ENCODE measurements around the gene IRF6.

IRF6 gene

DNA sequence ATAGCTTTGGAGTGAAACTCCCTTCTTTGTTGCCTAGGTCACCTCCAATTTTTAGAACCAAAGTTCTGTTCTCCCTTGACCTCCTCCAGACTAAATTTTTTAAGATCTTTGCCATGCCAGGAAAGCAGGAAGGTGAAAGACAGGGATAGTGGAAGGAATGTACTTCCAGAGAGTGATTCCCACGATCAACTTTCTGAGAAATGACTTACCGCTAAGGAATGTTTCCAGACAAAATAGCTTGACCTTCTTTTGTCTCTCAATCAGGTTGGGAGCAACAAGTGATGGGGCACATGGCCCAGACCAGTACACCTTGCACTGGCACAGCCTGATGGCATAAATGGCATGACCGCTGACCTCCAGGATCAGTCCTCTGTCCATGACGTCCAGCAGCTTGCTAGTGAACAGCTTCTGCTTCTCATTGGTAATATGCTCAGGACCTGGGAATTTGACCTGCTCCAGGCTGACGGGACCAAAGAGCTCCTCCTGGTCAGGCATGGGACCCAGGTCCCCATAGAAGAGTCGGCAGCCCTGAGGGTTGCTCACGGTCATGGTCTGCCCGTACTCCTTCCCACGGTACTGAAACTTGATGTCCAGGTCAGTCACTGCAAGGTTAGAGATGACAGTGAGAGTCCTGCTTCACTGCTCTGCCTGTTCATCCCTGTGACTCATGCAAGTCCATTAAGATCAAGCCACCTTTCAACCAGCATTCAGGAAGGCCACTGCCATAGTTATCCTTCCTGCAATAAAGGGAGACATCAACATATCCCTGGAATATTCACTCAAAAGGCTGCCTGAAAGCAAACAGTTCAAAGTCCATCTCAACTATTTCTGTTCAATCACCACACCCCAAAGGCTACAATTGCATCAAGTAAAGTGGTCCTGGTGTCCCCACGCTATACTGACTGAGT, 15.4 kb downstream of the IRF6 start:
- DNase-seq (ENCODE audit: low spot score): no peak

DNA sequence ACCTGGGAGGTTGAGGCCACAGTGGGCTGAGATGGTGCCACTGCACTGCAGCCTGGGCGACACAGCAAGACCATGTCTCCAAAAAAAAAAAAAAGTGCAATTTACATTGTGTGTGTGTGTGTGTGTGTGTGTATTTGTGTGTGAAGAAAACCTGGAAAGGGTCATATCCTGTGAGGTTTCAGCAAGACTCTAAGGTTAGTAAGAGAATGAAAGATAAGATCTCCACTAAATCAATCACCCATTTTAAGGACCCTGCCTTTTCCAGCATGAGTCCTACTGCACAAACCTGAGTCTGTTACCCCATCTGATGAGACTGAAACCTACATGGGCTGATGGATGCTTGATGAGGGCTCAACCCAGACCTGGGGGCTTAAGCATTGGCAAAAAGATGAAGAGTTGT, 16.7 kb downstream of the IRF6 start:
- DNase-seq (ENCODE audit: low spot score): no peak

- DNase-seq (ENCODE audit: low spot score): no peak
These were observed 18.4 kb downstream of the IRF6 start for GRCh38 chr1:209787551-209787950.

DNA sequence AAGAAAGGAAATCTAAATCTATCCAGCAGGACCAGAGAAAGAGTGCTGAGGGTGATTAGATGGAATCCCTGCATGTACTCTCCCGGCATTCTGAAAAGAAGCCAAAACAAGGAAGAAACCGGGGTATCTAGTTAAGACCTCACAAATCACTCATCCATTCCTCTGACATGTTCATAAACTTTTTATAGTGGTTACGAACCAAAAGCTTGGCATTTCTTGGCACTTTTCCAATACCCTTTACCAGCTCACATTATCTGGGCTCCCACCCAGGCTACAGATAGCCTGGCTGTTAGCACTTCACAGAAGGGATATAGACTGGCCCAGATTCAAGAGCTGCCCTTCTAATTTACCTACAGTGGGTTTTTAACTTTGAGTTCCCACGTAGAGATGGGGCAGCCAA, 19.8 kb downstream of the IRF6 start:
- no peak for DNase-seq (ENCODE audit: low spot score)

- DNase-seq (ENCODE audit: low spot score): no peak
These were observed 20.4 kb downstream of the IRF6 start for GRCh38 chr1:209785592-209785991.

- peak; percentile 98 for DNase-seq (ENCODE audit: low spot score)
These were observed 21.4 kb downstream of the IRF6 start, which contains the start of gene C1orf74 for GRCh38 chr1:209784265-209785169. C1orf74 (minus strand) TSS chr1:209784559; CDS start chr1:209783634, 925 bp downstream.

GRCh38 chr1:209783386-209783785, 22.6 kb downstream of the IRF6 start:
- DNase-seq (ENCODE audit: low spot score): no peak

- no peak for DNase-seq (ENCODE audit: low spot score)
These were observed 25.7 kb downstream of the IRF6 start for GRCh38 chr1:209780268-209780667.

DNA sequence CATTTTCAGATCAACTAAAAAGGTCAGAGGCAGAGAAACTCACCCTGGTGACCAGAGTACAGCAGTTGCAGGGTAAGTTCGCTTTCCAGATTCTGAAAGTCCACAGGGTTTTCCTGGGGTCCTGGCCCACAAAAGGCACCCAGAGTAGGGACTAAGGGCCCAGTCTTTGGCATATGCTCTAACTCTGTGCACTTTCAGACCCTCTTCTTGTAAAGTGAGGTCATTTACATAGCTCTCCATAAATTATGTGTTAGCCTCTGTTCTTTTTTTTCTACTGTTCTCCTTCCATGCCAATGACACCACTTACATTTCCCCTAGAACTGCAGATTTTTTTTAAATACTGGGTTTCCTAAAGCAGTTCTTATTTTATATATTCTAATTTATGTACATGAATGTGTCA, 27.8 kb downstream of the IRF6 start:
- DNase-seq (ENCODE audit: low spot score): no peak

DNA sequence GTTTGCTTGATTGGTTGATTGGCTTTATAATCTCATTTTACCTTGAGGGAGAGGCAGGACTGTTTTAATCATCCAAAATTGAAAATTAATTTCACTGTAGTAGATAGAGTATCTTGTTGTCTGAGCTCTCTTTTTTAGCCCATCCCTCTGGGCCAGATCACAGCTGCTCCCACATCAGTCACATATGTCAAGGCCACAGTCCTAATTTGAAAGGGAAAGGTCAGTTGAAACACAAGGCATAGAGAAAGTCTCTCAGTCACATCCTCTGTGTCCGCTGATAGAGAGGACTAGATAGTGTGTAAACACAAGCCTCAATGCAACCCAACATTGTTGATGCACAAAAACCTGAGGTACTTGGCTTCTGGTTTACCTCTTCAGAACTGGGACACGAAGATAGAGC, 28.4 kb downstream of the IRF6 start:
- DNase-seq (ENCODE audit: low spot score): no peak

GRCh38 chr1:209775678-209776077, 30.3 kb downstream of the IRF6 start:
- DNase-seq (ENCODE audit: low spot score): no peak

- no peak for DNase-seq (ENCODE audit: low spot score)
These were observed 31.4 kb downstream of the IRF6 start for GRCh38 chr1:209774592-209774991.

DNA sequence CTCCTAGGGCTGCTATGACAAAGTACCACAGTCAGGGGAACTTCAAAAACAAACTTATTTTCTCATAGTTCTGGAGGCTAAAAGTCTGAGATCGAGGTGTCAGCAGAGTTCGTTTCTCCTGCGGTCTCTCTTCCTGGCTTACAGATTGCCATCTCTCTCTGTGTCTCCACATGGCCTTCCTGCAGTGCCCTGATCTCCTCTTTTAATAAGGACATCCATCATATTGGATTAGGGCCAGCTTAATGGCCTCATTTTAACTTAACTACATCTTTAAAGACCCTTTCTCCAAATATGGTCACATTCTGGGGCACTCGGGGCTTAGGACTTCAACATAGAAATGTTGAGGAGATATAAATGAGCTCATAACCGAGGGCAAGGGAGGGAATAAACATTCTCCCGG, 33.8 kb downstream of the IRF6 start:
- DNase-seq (ENCODE audit: low spot score): no peak

- no peak for DNase-seq (ENCODE audit: low spot score)
These were observed 35.1 kb downstream of the IRF6 start for GRCh38 chr1:209770636-209771415.

DNA sequence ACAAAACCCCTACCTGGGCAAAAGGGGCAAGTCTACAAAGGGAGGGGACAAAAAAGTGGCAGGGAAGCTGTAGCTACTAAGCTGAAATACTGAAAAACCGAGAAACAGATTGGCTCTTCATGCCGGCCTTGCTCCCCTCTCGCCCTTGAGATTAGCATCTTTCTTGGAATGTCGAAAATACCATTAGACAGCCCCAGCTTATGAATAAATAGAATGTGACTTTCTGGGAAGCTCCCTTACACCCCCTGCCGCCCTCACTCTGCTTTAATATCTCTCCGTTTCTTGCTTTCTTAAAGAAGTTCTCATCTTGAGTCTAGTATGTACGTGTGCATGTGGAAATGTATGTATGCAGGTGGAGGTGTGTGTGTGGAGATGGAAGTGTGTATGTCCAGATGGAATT, 36.0 kb downstream of the IRF6 start:
- DNase-seq (ENCODE audit: low spot score): no peak

GRCh38 chr1:209769171-209769904, 36.6 kb downstream of the IRF6 start:
- DNase-seq (ENCODE audit: low spot score): peak; percentile 88

GRCh38 chr1:209768354-209768774, 37.6 kb downstream of the IRF6 start:
- DNase-seq (ENCODE audit: low spot score): peak; percentile 90

DNA sequence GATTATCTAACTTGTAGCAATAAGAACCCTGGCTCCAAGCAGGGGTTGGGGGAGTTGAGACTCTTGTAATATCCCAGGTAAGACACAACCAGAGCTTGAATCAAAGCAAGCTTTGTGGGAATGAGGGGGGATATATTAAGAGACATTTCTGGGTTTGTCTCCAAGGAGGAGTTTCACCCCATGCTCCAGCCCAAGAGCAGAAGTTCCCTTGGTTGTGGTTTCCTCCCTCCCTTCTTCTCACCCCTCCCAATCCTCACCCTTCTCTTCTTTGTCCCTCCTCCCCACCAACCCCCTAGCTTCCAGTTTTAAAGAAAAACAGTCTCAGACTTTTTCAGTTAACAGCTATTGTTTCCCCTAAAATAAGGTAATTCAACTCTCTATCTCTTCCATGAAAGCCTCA, 38.2 kb downstream of the IRF6 start:
- no peak for DNase-seq (ENCODE audit: low spot score)

DNA sequence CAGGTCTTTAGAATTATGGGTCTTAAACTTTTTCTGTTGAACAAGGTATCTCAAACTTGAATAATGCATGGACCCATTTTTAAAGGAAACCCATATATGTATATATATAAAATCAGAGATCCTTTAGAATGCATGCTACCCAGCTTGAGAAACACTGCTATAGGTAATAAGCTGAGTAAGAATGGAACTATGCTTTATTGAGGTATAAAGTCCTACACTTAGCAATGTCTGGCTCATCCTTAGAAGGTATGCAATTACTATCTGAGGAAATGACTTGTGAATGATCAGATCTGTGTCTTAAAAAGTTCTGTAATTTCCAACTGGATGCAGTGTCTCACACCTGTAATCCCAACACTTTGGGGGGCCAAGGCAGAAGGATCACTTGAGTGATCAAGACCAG, 38.8 kb downstream of the IRF6 start:
- no peak for DNase-seq (ENCODE audit: low spot score)

DNA sequence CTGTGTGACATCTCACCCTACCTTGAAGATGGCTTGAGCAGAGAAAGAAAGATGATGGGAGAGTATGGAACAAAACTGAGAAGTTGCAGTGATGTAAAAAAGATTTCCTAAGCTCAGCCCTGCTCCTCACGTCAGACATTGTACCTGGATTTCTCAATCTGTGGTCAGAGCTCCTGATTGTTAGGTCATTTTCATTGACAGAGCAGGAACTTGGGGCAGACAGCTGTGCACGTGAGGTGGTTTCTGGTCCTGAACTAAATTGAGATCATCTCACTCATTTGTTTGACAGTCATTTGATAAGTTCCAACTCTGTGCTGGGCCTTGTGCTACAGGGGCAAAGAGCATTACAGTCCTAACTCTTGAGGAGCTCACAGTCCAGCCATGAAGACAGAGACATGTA, 39.9 kb downstream of the IRF6 start:
- DNase-seq (ENCODE audit: low spot score): no peak

- no peak for DNase-seq (ENCODE audit: low spot score)
These were observed 44.8 kb downstream of the IRF6 start for GRCh38 chr1:209761011-209761635.

Data from CD4-positive, alpha-beta T cell treated with Interleukin-6 at 100 ng/mL for 8 hours (primary cell).